Transverse colon (tissue), 1 donor: ENCODE measurements around the gene DDX55.

Experiments
- EP300 ChIP-seq: sonication (generic); formaldehyde crosslinking; IDR thresholded peaks from one replicate; pipeline ENCODE4 v1.6.1; 2017; ENCODE audit warnings: antibody characterized with exemption, low read depth
- POLR2A ChIP-seq: fragments of 450-650 bp; IDR thresholded peaks from one replicate; pipeline ENCODE4 v1.6.1; 2016; ENCODE audit warnings: antibody characterized with exemption, mild to moderate bottlenecking, moderate library complexity

DNA sequence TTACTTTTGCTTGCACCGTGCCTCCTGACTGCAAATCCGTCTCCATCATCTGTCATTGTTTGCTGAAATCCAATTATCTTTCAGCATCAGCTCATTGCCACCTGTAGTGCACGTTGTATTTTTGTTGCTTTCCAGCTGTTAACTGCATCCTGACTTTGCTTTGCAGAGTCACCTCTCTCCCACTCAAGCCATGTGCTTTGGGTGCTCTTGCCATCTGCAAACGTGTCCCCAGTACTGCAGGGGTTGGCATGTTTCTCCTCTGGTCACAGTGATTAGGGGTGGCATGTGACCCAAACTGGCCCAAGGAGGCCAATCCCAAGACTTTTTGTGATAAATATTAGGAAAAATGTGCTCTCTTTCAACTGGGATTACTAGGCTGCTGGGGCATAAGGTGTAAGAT lies 28.0 kb upstream of the DDX55 start:
- TF ChIP-seq EP300 (no peak), POLR2A (no peak)
